ENCODE data around the gene CA7. TPM values are rescaled to one million over a fixed set of nuclear protein-coding genes. Genes with fewer than 3 reads are reported as not detected.

Gene CA7
- total RNA-seq, 1 donor = not detected

DNA sequence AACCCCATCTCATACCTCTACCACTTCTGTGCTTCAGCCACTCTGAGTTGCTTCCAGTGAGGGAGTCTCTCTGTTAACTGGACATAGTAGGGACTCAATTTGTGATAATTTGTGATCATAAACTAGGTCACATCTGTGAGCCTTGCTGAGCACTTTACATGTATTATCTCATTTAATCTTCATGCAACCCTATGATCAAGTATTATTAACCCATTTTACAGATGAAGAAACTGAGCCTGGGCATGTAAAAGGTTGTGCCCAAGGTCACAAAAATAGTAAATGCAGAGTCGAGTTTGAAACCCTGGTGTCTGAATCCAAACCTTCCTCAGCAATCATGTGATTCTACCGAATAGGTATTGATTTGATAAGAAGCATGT lies 54.7 kb downstream of the CA7 start:
- H3K4me3 ChIP-seq (ENCODE audit: low read depth, low read length) = no peak overlapping the region
- TF ChIP-seq CTCF (IDR thresholded peaks at IDR 0.05; ENCODE audit: insufficient read depth, low read length) = no peak
- DNase-seq (ENCODE audit: low read depth) = no peak

- DNase-seq (ENCODE audit: low read depth) = peak; percentile 78
- H3K4me3 ChIP-seq (ENCODE audit: low read depth, low read length) = no peak overlapping the region
- no peak for TF ChIP-seq CTCF (IDR thresholded peaks at IDR 0.05; ENCODE audit: insufficient read depth, low read length)
These were observed 55.2 kb downstream of the CA7 start for GRCh38 chr16:66899310-66899944.

- DNase-seq (ENCODE audit: low read depth) = peak; percentile 78
- no peak overlapping the region for H3K4me3 ChIP-seq (ENCODE audit: low read depth, low read length)
- no peak for TF ChIP-seq CTCF (IDR thresholded peaks at IDR 0.05; ENCODE audit: insufficient read depth, low read length)
These were observed 55.9 kb downstream of the CA7 start for GRCh38 chr16:66899945-66900710.

- TF ChIP-seq CTCF (IDR thresholded peaks at IDR 0.05; ENCODE audit: insufficient read depth, low read length) = no peak
- no peak overlapping the region for H3K4me3 ChIP-seq (ENCODE audit: low read depth, low read length)
- peak; percentile 55 for DNase-seq (ENCODE audit: low read depth)
These were observed 56.7 kb downstream of the CA7 start for GRCh38 chr16:66900721-66901441.

GRCh38 chr16:66901626-66902025 lies 57.4 kb downstream of the CA7 start:
- no peak for DNase-seq (ENCODE audit: low read depth)
- H3K4me3 ChIP-seq (ENCODE audit: low read depth, low read length) = no peak overlapping the region
- no peak for TF ChIP-seq CTCF (IDR thresholded peaks at IDR 0.05; ENCODE audit: insufficient read depth, low read length)

- no peak for DNase-seq (ENCODE audit: low read depth)
- no peak overlapping the region for H3K4me3 ChIP-seq (ENCODE audit: low read depth, low read length)
- TF ChIP-seq CTCF (IDR thresholded peaks at IDR 0.05; ENCODE audit: insufficient read depth, low read length) = no peak
These were observed 58.7 kb downstream of the CA7 start for GRCh38 chr16:66902648-66903543.
